ENCODE measurements around the gene NCKIPSD.

Gene NCKIPSD

GRCh38 chr3:48696156-48696555, 10.4 kb upstream of the NCKIPSD start:
- DNase-seq: no peak

GRCh38 chr3:48695393-48695753, 9.7 kb upstream of the NCKIPSD start:
- no peak for DNase-seq

GRCh38 chr3:48694610-48695392, 9.1 kb upstream of the NCKIPSD start:
- DNase-seq: no peak

GRCh38 chr3:48693826-48694225, 8.1 kb upstream of the NCKIPSD start:
- no peak for DNase-seq

- no peak for DNase-seq
Measured at GRCh38 chr3:48692551-48692950, 6.8 kb upstream of the NCKIPSD start.

DNA sequence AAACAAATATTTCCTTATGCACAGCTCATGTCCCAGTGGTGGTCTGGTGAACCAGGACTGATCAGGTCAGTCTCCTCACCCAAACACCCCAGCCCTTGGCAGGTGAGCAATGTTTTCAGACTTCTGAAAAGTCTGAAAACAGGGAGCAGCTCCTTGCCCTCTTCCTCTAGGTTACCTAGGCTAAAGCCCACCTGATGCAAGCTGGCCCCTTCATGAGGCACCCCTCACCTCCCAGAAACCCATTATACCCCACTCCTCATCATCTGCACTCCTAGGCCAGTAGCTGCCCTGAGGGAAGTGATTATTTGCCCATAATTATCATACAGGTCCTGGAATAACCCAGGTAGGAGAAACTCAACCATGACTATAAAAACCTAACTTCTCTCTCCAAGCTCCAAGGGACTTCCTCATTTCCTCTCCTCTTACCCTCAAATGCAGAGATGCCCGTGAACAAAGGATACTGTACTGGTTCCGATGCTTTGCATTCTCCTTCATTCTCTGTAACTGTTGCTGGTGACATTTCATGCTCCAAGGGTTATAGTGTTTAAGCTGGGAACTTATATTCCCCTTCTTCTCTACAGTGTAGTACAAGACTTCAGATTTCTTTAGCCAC, 5.2 kb upstream of the NCKIPSD start:
- no peak for DNase-seq

- no peak for DNase-seq
Measured at GRCh38 chr3:48689384-48689783, 3.7 kb upstream of the NCKIPSD start.

GRCh38 chr3:48688737-48689075, 3.0 kb upstream of the NCKIPSD start:
- DNase-seq: no peak

- no peak for DNase-seq
Measured at GRCh38 chr3:48688032-48688736, 2.5 kb upstream of the NCKIPSD start.

- DNase-seq: no peak
Measured at GRCh38 chr3:48687220-48687678, 1.5 kb upstream of the NCKIPSD start.

GRCh38 chr3:48686538-48687219, 964 bp upstream of the NCKIPSD start:
- no peak for DNase-seq

DNA sequence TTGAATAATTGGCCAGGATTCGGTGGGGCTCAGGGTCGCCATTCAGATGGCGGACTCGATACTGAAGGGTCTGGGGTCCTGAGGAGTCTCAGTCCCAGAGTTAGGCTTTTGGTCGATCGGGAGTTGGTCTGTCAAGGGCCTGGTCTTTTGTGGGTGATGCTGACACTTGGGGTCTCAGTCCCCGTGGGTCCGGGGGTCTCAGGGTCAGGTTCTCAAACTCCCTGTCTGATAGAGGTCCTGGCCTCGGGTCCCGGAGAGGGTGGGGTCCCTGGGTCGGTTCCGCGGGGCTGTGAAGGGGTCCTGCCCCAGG, 467 bp downstream of the NCKIPSD start:
- no peak for DNase-seq

DNA sequence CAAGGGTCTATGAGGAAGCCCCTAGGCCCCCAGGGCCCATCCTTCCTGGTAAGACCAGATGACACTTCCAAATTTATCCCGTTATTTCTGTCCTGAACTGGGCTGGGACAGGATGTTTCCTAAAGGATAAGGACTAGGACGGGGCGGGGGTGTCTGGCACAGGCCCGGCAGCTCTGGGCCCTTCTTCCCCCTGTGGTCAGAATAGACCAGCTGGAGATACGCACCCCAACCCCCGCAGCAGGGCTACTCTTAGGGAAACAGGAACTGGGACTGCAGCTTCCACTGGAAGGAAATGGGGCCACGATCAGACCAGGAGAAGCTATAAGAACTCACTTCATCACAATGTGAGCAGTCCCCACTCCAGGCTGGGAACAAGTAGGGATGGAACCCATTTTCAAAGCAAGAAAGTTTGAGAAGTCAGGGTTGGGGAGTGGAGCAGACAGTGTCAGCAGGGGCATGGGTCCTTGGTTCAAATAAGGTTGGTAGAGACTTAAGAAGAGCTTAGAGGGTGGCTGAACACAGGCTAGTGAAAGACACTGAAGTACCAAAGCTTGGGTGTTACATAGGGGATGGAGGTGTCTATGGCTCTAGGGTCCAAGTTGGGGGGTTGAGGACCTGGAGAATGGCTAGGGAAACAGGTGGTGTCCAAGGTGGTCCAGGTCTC, 1.1 kb downstream of the NCKIPSD start:
- DNase-seq: no peak

- DNase-seq: no peak
Measured at GRCh38 chr3:48684054-48684349, 1.7 kb downstream of the NCKIPSD start.

GRCh38 chr3:48682786-48683185, 2.9 kb downstream of the NCKIPSD start:
- no peak for DNase-seq

GRCh38 chr3:48681974-48682610, 3.6 kb downstream of the NCKIPSD start:
- no peak for DNase-seq

- no peak for DNase-seq
Measured at GRCh38 chr3:48681541-48681880, 4.2 kb downstream of the NCKIPSD start.

DNA sequence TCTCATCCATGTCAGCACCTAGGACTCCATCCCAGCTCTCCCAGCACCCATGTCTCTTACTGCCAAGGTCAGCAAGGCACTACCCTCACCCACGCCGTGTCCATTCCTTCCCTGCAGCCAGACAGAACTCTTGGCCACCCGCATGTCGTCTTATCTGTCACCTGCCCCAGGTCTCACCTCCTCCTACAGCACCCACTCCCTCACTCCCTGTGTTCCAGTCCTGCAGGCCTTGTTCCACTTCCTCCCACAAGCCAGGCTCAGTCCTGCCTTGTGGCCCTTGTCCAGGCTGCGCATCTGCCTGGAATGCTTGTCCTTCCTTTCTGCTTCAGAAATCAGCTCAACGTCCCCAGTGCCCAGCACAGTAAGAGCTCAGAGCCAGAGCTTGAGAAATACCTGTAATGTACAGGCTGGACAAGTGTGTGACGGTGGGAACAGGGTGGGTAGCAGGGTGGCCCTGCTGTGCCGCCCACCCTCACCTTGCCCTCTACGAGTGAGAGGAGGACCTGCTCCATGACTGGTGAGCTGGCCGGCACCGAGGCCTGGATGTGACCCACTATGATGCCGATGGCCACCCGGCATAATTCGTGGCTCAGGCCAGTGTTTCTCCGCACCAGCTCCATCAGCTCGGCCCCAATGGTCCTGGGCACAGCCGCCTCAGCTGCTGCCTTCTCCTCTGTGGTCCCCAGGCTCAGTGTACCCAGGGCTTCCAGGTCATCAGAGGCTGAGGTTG, 4.7 kb downstream of the NCKIPSD start:
- no peak for DNase-seq

DNA sequence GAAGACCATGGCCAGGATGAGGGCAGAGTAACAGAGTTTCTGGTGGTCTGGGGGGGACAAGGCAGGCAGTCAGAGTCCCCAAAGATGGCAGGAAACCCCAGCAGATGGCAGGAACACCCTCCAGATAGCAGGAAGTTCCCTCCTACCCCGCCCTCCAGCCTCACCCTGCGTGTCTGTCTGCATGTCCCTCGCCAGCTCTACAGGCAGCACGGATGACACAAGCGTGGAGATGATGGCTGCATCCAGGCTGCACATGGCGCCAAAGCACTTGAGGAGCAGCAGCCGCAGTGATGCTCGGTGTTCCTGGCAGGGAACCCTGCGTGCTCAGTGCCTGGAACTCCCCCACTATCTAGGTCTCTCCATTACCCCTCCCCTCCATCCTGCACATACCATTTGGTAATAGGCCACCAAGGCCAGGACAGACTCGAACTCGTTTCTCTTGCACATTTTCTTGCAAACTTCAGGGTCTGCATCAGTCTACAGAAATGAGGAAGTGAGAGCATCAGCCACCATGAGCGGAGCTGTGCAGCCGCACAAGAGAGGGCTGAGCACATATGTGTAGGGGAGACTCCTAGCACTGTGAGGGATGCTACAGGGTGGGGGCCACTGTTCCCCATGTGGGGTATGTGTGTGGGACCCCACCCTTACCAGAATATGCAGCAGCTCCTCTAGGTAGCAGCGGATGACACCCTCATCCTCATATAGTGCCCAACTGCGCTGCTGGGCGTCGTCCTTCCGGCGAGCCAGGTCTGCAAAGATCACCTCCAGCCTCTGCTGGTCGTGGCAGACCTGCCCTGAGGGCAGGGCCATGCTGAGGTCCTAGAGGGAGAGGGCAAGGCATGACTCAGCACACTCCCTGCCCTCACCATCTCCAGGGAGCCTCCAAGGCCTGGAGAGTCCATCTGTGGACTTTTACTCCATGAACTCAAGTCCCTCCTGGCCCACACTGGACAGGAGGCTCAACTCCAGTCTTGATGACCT, 6.0 kb downstream of the NCKIPSD start:
- no peak for DNase-seq

- DNase-seq: no peak
Measured at GRCh38 chr3:48678566-48679380, 6.9 kb downstream of the NCKIPSD start.

Measured in cortex of kidney (tissue), 1 donor.